ENCODE results near the gene USP6NL. TPM values are rescaled to one million over a fixed set of nuclear protein-coding genes. Genes with fewer than 3 reads are reported as not detected.

USP6NL gene
- total RNA-seq, 4 donors from 2014 or later = 13.2 to 24.6 (median 19.4) TPM

DNA sequence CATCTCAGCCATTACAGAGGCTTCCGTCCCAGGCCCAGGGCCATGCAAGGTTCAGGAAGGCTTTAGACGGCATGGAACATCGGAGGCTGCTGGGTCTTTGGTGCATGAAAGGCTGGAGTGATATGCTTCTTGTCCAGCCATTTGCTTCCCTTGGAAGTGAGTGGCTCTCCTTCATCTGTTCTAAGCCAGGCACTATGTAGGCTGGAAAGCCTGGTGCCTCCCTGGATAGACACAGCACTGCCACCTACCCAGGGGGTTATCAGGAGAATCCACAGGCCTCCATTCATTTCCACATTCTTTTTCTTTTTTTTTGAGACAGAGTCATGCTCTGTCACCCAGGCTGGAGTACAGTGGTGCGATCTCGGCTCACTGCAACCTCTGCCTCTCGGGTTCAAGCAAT is 31.6 kb upstream of the USP6NL start:
- no peak for TF ChIP-seq CTCF (IDR thresholded peaks at IDR 0.05; ENCODE audit: low read depth)

GRCh38 chr10:11642566-11642965 is 31.1 kb upstream of the USP6NL start:
- no peak for TF ChIP-seq CTCF (IDR thresholded peaks at IDR 0.05; ENCODE audit: low read depth)

DNA sequence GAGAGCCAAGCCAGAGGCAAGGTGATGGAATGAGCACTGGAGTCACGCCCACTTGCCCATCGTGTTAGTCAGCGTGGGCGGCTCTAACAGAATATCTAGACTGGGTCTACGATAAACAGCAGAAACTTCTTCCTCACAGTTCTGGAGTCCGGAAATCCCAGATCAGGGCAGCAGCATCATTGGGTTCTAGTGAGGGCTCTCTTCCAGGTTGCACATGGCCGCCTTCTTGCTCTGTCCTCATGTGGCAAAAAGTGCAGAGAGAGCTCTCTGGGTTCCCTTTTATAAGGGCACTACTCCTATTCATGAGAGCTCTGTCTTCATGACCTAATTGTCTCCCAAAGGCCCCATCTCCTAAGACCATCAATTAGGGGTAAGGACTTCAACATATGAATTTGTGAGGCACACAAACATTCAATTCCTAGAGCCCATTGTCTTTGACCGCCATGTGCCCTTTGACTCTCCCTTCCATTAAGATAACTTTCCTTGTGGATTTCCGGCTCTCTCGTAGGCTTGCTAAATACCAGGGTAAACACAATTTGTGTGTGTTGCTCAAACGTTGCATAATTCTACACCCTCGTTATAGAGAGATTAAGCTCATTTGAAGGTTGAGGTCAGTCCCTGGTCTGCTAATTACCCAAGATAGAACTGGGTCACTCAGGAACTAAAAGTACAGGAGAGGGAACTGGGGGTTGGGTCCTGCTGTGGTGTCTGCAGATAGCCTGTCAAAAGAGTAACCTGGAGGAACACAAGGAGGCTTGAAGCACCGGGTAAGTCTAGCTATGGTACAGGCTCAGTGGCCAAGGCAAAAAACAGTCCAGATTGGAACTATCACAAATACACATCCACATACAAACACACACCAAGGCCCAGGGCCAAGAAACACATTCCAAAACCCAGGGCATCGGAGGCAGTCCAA is 28.7 kb upstream of the USP6NL start:
- no peak for TF ChIP-seq CTCF (IDR thresholded peaks at IDR 0.05; ENCODE audit: low read depth)

GRCh38 chr10:11639362-11639761 is 27.9 kb upstream of the USP6NL start:
- no peak for TF ChIP-seq CTCF (IDR thresholded peaks at IDR 0.05; ENCODE audit: low read depth)

- no peak for TF ChIP-seq CTCF (IDR thresholded peaks at IDR 0.05; ENCODE audit: low read depth)
Measured at GRCh38 chr10:11638055-11638698, 26.7 kb upstream of the USP6NL start.

- no peak for TF ChIP-seq CTCF (IDR thresholded peaks at IDR 0.05; ENCODE audit: low read depth)
Measured at GRCh38 chr10:11636697-11637303, 25.4 kb upstream of the USP6NL start.
